Measurements from ENCODE around the gene ZMIZ1.

GRCh38 chr10:79180414-79181221, 111.9 kb downstream of the ZMIZ1 start:
- no peak for TF ChIP-seq CTCF (conservative IDR thresholded peaks at IDR 0.05; ENCODE audit: low read depth in 2 of 2)
- TF ChIP-seq POLR2AphosphoS5 (IDR thresholded peaks at IDR 0.05; ENCODE audit: low read depth), result no peak
- TF ChIP-seq EZH2phosphoT487 (IDR thresholded peaks at IDR 0.05; ENCODE audit: unreplicated experiment), result no peak
- TF ChIP-seq REST (IDR thresholded peaks at IDR 0.05; ENCODE audit: unreplicated experiment), result no peak

Data from GM23338 (cell line).